ENCODE measurements around the gene LRP8.

The LRP8 gene

DNA sequence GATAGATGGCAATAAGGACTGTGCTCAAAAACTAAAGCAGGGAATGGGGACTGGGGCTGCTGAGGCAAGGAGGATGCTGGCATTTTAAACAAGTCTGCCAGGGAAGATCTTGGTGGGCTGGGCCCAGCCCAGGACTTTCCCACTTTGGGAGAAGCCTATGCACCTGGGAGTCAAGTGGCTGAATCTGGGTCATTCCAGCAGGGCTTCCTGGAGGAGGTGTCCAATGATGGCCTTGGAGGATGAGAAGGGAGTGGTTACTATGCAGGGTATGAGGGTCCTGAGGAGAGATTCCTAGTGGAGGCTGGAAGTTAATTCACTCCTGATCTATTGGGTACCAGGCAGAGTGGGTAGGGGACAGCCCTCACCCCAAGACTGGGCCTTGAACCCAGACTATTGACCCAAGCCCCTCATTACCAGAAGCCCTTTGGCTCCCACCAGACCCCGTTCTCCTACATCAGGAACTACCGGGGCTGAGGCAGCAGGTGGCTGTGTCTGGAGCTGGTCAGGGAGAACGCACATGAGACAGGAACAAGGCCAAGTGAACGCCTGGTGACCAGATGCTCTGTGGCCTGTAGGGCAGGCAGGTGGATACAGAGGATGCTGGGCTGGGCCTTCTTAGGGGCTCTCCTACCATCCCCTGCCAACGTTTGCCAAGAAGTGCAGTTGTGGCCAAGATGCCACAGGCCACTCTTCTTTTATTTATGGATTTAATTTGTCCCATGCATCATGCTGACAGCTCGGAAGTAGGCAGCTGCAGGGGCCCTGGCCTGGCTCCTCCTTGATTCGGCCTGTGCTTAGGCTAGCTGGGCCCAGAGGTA is 18.3 kb upstream of the LRP8 start:
- no peak overlapping the region for H3K4me3 ChIP-seq (ENCODE audit: low read depth, low read length)
- DNase-seq (ENCODE audit: low read depth): no peak
- TF ChIP-seq, protein P1, sequence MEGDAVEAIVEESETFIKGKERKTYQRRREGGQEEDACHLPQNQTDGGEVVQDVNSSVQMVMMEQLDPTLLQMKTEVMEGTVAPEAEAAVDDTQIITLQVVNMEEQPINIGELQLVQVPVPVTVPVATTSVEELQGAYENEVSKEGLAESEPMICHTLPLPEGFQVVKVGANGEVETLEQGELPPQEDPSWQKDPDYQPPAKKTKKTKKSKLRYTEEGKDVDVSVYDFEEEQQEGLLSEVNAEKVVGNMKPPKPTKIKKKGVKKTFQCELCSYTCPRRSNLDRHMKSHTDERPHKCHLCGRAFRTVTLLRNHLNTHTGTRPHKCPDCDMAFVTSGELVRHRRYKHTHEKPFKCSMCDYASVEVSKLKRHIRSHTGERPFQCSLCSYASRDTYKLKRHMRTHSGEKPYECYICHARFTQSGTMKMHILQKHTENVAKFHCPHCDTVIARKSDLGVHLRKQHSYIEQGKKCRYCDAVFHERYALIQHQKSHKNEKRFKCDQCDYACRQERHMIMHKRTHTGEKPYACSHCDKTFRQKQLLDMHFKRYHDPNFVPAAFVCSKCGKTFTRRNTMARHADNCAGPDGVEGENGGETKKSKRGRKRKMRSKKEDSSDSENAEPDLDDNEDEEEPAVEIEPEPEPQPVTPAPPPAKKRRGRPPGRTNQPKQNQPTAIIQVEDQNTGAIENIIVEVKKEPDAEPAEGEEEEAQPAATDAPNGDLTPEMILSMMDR (IDR thresholded peaks at IDR 0.05; ENCODE audit: low read depth, low read length, missing control alignments): no peak
- in situ Hi-C loops (cut with HindIII; ENCODE audit: low sequenced_read_pairs): no loop called here

DNA sequence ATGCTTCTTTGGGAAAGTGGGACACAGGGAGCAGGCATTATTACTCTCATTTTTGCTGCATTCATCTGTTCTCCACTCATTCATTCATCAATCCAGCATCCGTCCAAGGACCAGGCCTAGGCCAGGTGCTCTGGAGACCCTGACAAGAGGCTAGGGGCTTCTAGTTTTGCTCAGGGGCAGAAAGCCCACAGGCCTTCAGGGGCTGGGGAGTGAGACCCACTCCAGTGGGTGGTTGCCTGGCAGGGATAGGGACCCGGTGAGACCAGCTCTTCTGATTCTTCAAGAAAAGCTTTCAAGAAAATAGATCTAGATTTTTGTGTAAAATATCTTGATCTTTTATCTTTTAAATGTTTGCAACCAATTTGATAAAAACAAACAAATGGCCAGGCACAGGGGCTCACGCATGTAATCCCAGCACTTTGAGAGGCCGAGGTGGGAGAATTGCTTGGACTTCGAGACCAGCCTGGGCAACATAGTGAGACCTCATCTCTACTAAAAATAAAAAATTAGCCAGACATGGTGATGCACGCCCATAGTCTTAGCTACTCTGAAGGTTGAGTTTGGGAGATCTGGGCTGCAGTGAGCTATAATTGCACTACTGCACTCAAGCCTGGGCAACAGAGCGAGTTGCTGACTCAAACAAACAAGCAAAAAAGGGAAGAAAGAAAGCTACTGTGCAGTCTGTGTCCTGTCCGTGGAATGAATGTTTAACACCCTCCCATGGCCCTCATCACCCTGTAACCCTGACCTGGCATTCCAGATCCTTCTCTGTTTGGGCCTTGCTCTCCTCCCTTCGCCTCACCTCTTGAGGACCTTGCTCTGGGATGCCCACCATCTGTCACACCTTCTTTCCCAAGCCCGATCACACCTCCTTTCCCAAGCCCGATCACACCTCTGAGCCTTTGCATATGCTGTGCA is 17.3 kb upstream of the LRP8 start:
- TF ChIP-seq, protein P1 (IDR thresholded peaks at IDR 0.05; ENCODE audit: low read depth, low read length, missing control alignments): no peak
- in situ Hi-C loops (cut with HindIII; ENCODE audit: low sequenced_read_pairs): loop anchor here (5.0 kb wide), 2 partner anchors 37 to 48 kb away; no protein-coding TSS in a partner anchor
- DNase-seq (ENCODE audit: low read depth): no peak
- no peak overlapping the region for H3K4me3 ChIP-seq (ENCODE audit: low read depth, low read length)

DNA sequence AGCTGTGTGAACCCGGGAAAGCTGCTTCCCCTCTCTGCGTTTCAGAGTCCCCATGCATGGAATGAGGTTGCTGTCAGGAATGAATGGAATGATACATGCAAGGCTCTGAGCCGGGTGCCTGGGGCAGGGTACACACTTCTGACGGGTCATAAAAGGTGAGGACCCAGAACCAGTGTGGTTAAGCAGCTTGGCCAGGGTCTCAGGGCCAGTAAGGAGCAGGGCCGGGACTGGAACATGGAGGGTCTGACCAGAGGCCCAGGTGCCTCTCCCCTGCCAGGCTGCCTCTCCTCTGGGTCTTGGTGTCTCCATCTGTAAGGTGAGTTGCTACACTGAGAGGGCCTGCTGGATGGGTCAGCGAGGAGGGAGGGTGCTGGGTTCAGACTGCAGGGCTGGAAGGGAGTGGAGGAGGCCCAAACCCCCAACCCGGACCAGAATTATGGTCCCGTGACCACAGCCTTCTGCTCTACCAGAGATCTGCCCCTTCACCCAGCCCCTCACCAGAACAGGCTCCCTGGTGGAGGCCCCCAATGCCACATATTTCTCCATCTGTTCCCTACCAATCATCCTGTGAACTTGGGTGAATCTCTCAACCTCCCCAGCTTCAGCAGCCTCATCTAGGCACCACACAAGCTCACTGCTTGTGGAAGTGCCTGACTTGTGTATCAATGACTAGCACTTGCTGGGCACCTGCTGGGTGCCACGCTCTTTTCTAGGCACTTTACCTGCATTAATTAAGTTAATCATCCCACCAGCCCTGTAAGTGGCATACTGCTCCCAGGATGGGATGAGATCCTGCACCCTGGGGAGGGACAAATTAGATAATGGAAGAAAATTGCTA is 16.2 kb upstream of the LRP8 start:
- H3K4me3 ChIP-seq (ENCODE audit: low read depth, low read length): no peak overlapping the region
- in situ Hi-C loops (cut with HindIII; ENCODE audit: low sequenced_read_pairs): loop anchor here (5.0 kb wide), 2 partner anchors 38 to 47 kb away; no protein-coding TSS in a partner anchor
- no peak for DNase-seq (ENCODE audit: low read depth)
- TF ChIP-seq, protein P1 (IDR thresholded peaks at IDR 0.05; ENCODE audit: low read depth, low read length, missing control alignments): no peak

DNA sequence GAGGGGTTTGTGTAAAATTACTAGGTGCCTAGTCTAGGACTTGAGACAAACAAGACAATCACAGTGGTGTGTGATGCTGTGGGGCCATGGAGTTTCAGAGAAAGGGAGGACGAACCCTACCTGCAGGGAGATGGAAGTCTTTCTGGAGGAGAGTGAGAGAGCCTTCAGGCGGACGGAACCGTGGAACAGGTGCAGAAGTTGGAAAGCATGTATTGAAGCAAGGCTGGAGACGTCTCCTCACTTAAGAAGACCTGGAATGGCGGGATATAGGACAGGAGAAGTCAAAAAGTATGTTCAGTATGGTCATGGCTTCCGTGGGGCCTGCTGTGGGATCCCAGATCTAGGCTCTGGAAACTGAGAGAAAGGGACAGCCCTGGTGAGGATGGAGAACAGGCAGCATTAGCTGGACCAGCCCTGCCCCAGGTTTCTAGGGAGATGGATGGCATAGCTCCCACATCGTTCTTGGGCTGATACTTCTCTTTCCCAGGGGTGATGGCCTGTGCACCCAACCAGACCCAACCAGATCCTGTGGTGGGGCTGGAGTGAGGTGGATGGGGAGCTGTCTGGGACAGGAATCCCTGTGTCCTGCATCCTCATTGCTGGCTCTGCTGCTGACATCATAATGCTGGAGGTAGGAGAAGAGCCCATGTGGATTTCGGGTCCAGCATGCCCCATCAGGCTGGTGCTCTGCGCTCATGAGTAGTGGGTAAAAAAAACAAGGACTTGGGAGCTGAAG is 15.0 kb upstream of the LRP8 start:
- DNase-seq (ENCODE audit: low read depth): no peak
- TF ChIP-seq, protein P1 (IDR thresholded peaks at IDR 0.05; ENCODE audit: low read depth, low read length, missing control alignments): no peak
- H3K4me3 ChIP-seq (ENCODE audit: low read depth, low read length): no peak overlapping the region
- in situ Hi-C loops (cut with HindIII; ENCODE audit: low sequenced_read_pairs): loop anchor here (5.0 kb wide), 2 partner anchors 39 to 46 kb away; no protein-coding TSS in a partner anchor

DNA sequence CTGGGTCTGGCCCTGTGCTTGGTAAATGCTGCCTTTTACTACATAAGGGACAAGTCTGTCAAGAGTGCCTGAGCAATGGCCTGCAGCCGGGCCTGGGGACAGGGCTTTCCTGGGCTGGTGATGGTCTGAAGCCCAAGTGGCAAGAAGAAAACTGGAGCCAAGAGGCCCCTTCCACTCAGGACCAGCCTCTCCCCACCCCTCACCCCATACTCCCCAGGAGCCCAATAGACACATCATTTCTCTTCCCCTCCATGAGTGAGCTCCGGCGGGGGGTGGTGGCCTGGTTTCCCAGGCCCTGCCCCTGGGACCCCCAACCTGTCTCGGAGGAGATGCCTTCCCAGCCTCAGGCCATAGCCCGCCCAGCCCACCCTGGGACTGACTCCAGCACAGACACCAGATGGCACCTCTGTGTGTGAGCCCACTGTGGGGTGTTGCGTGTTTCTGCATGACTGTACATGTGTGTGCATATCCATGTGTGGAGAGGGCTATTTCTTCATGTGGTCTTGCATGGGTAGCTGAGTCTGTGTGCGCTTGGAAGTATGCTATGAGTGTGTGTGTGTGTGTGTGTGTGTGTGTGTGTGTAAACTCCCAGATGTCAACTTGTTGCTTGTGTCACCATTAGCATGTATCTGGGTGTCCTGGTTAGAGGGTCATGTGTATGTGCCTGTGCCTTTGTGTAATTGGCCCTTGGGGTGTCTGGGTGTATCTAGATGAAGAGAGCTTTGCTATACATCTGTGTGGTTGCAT is 14.3 kb upstream of the LRP8 start:
- TF ChIP-seq, protein P1 (IDR thresholded peaks at IDR 0.05; ENCODE audit: low read depth, low read length, missing control alignments): no peak
- no peak overlapping the region for H3K4me3 ChIP-seq (ENCODE audit: low read depth, low read length)
- in situ Hi-C loops (cut with HindIII; ENCODE audit: low sequenced_read_pairs): loop anchor here (5.0 kb wide), 2 partner anchors 40 to 45 kb away; no protein-coding TSS in a partner anchor
- DNase-seq (ENCODE audit: low read depth): no peak

Data from astrocyte of the cerebellum (primary cell).